Epithelial cell of proximal tubule (primary cell): ENCODE measurements around the gene PPIE. TPM values are rescaled to one million over a fixed set of nuclear protein-coding genes. Genes with fewer than 3 reads are reported as not detected.
"Not testable (repeated sequence)": the region's sequence is repeated elsewhere in the genome, so short reads cannot be mapped to it uniquely, and the experiment has no call there.

Source experiments
- DNase-seq: peaks from one replicate; pipeline ENCODE4 v3.0.0-alpha.2; 2011; ENCODE audit warnings: low read depth
- H3K4me3 ChIP-seq: 2 replicates; pipeline ENCODE4 v1.5.1; 2011; ENCODE audit warnings: low read depth, mild to moderate bottlenecking, low read length
- CTCF ChIP-seq: conservative IDR thresholded peaks from 2 replicates; pipeline ENCODE4 v1.5.1; 2012; ENCODE audit warnings: low read depth, mild to moderate bottlenecking, low read length
- total RNA-seq: library from RNA; depleted of rRNA; stranded (reverse); fragments of >200 nt; gene quantifications from 2 replicates; pipeline ENCODE4 v1.2.3, GENCODE V29; 2015

PPIE gene
- total RNA-seq, 1 donor from 2014 or later, result 58.7 TPM

DNA sequence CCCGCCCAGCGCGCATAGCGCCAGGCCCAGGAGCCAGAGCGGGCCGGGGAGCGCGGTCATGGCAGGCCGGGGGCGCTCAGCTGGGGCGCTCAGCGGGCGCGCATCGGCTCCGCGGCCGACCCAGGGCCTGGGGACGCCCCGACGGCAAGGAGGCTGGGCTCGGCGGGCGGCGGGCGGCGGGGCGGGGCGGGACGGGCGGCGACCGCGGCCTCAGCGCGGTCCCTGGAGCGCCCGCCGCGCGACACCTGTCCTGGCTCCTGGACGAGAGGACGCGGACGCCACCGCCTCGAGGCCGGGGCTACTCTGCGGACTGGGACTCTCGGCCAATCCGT is 49.7 kb downstream of the PPIE start:
- H3K4me3 ChIP-seq, result peak overlapping the region; percentile 52
- no peak for TF ChIP-seq CTCF

DNA sequence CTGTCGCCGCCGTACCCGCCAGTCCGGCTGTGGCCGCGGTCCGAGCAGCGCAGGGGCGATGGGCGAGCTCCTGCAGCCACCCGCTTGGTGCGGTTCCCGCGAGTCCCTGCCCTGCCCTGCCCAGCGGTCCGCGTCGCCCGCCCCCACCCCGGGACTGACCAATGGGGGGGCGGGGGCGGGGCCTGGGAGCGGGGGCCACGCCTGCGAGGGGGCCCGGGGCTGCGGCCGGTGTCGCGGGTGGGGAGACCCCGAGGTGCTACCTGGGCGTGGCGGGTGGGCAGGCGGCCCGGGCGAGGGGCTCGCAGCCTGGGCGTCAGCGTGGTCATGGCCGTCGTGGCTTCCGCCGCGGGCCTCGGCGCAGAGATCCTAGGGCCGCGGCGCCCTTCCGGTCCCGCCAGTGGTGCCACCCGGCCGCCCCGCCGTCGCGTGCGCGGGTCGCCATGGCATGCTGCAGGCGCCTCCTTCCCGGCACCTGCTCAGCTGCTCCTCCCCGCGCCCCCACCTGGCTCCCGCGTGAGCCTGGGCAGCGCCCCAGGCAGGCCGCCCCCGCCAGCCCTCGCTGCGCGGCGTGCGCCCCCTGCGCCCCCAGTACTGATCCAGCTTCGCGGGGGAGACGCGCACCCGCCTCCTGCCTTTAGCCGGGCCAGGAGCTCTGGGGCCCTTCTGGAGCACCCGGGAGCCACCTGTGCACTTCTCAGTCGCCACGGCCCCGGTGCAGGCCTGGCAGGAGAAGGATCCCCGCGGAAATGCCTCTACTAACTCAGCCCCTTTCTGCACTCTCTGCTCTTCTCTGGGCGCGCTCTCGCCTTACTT is 50.3 kb downstream of the PPIE start, which contains the start of gene BMP8B:
TSS of gene BMP8B (minus strand) at position 108 of the 813 bp plus-strand sequence. CDS start 380 bp downstream, outside the sequence.
- peak within 1 kb of the TSS; percentile 52 for H3K4me3 ChIP-seq
- no peak for DNase-seq
- TF ChIP-seq CTCF, result no peak

More for the DNA sequence above, 49.7 kb downstream of the PPIE start:
- DNase-seq, result no peak

DNA sequence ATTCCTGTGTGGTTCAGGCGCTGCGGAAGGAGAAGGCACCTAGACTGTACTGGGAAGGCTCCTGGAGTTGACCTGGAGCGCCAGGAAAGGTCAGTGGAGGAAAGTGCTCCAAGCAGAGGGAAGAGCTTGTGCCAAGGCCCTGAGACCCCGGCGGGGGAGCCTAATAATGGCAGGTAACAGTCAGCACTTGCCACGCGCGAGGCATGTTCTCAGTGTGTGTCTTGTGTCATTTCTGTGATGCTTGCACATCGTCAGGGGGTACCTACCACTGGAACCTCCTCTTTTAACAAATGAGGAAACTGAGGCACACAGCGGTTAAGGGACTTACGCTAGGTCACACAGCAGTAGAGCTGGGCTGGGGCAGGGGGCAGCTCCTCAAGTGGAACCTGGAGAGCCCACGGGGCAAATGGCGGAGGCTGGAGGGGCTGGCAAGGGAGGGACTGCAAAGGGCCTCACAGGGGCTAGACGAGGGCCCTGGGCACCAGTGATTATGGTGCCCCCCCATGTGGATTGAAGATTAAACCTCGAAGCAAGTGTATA is 51.0 kb downstream of the PPIE start:
- TF ChIP-seq CTCF, result no peak
- no peak for DNase-seq
- H3K4me3 ChIP-seq, result peak overlapping the region; percentile 52

DNA sequence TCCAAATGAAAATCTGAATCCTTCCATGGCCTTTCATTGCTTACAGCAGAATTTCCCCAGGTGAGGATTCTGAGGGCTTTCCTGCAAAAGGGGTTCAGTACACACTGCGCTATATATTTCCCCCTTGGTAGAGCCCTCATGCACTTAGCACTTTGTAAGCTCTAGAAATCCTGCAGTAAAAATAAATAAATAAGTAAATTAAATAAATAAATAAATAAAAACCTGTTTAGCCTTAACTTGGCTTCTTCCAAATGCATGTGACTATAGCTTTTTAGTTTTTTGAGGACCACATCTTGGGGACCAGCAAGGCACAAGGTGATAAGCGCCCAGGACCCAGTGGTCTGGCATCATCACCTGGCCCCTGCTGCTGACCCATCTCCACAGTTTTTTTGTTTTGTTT is 53.2 kb downstream of the PPIE start:
- DNase-seq, result no peak
- no peak overlapping the region for H3K4me3 ChIP-seq
- no peak for TF ChIP-seq CTCF

- no peak for TF ChIP-seq CTCF
- no peak overlapping the region for H3K4me3 ChIP-seq
- DNase-seq, result no peak
Measured at GRCh38 chr1:39795651-39796050, 57.0 kb downstream of the PPIE start.

- H3K4me3 ChIP-seq, result not testable (repeated sequence)
- DNase-seq, result peak; percentile 56
- TF ChIP-seq CTCF, result peak; percentile 33
Measured at GRCh38 chr1:39798859-39799769, 60.4 kb downstream of the PPIE start.
